HCT116 (cell line): Measurements from ENCODE around the gene FAM120A.

Source experiments
- EZH2 ChIP-seq: fragments of 200-600 bp; sonication (generic); IDR thresholded peaks from 2 replicates; pipeline ENCODE4 v1.6.1; 2017; ENCODE audit warnings: antibody characterized with exemption, mixed run types
- EZH2phosphoT487 ChIP-seq: fragments of 200-600 bp; IDR thresholded peaks from 2 replicates; pipeline ENCODE4 v1.6.1; 2018; ENCODE audit warnings: antibody characterized with exemption, borderline replicate concordance
- POLR2A ChIP-seq: IDR thresholded peaks from 2 replicates; pipeline ENCODE4 v1.7.0; 2011; ENCODE audit warnings: borderline replicate concordance; ENCODE audit not compliant: insufficient read depth, insufficient read length; ENCODE audit errors: extremely low read depth
- POLR2AphosphoS5 ChIP-seq: IDR thresholded peaks from 2 replicates; pipeline ENCODE4 v1.6.1; 2011; ENCODE audit warnings: mild to moderate bottlenecking, low read depth, low read length, moderate library complexity
- RAD21 ChIP-seq: IDR thresholded peaks from 2 replicates; pipeline ENCODE4 v1.6.1; 2012; ENCODE audit warnings: low read depth, mild to moderate bottlenecking
- SIN3A ChIP-seq: IDR thresholded peaks from 2 replicates; pipeline ENCODE4 v1.6.1; 2012; ENCODE audit warnings: low read depth
- TCF7L2 ChIP-seq: IDR thresholded peaks from 2 replicates; pipeline ENCODE4 v1.7.0; 2011; ENCODE audit warnings: borderline replicate concordance, inconsistent platforms; ENCODE audit not compliant: insufficient read depth, insufficient read length; ENCODE audit errors: extremely low read depth
- YY1 ChIP-seq: IDR thresholded peaks from 2 replicates; pipeline ENCODE4 v1.6.1; 2011; ENCODE audit warnings: low read length, low read depth, moderate library complexity, mild to moderate bottlenecking; ENCODE audit not compliant: insufficient replicate concordance; ENCODE audit errors: extremely low read depth
- ZNF274 ChIP-seq: fragments of 200-500 bp; sonication (Bioruptor generic); IDR thresholded peaks from 2 replicates; pipeline ENCODE4 v1.6.1; 2014; ENCODE audit warnings: mild to moderate bottlenecking, low read depth, low read length, inconsistent platforms
- TF ChIP-seq, protein P1 (sequence below), 3 experiments: fragments of 200-600 bp in 1 of 3; sonication (generic) in 1 of 3; IDR thresholded peaks in 2 of 3; conservative IDR thresholded peaks in 1 of 3; 2 replicates each; pipeline ENCODE4 v1.5.1; 2012 to 2017; ENCODE audit warnings: low read depth in 2 of 3, low read length in 2 of 3, antibody characterized with exemption in 1 of 3, borderline replicate concordance in 1 of 3, control low read depth in 1 of 3, mild to moderate bottlenecking in 1 of 3, mixed read lengths in 1 of 3, mixed run types in 1 of 3, moderate library complexity in 1 of 3; ENCODE audit not compliant: insufficient read depth in 1 of 3
- TF ChIP-seq, protein P2 (sequence below): IDR thresholded peaks from 2 replicates; pipeline ENCODE4 v1.6.1; 2012

DNA sequence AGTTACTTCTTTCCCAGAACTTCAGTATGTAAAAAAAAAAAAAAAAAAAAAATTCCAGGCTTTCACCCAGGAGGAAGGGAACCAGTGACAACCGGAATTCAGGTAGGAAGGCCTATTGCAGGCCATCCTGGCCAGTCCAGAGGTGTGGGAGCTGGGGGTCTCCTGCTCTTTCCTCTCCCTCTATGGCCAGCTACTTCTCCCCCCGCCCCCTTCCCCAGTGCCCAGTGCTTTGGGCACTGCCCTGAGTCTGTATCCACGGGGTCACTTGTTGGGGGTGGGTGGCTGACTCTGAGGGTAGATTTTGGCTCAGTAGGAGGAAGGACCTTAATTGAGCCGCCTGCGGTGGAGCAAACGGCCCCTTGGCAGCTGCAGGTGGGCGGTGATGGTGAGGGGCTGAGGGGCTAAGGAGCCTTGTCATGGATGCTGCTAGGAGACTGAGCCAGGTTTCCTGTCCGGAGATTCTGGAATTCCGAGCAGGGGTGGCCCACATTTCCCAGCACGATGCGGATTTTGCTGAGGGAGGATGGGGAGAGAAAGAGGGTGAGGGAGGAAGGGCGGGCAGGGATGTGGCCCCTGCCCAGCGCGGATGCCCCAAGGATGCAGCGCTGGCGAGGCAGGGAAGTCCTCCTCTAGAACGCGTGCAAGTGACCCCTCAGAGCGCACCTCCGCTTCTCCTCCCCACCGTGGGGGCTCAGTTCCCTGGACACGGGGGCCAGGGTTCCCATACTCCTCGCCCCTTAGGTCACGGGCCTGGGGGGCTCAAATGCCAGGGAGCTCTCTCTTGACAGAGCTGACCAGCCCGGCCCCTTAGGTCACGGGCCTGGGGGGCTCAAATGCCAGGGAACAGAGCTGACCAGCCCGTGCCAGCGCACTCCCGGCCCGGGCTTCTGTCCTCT, 123.7 kb downstream of the FAM120A start:
- TF ChIP-seq POLR2A (no peak), TCF7L2 (no peak), EZH2 (no peak), YY1 (no peak), SIN3A (no peak), RAD21 (no peak), EZH2phosphoT487 (no peak), ZNF274 (no peak), POLR2AphosphoS5 (no peak)
- TF ChIP-seq, protein P1, sequence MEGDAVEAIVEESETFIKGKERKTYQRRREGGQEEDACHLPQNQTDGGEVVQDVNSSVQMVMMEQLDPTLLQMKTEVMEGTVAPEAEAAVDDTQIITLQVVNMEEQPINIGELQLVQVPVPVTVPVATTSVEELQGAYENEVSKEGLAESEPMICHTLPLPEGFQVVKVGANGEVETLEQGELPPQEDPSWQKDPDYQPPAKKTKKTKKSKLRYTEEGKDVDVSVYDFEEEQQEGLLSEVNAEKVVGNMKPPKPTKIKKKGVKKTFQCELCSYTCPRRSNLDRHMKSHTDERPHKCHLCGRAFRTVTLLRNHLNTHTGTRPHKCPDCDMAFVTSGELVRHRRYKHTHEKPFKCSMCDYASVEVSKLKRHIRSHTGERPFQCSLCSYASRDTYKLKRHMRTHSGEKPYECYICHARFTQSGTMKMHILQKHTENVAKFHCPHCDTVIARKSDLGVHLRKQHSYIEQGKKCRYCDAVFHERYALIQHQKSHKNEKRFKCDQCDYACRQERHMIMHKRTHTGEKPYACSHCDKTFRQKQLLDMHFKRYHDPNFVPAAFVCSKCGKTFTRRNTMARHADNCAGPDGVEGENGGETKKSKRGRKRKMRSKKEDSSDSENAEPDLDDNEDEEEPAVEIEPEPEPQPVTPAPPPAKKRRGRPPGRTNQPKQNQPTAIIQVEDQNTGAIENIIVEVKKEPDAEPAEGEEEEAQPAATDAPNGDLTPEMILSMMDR (IDR thresholded peaks at IDR 0.05 in 2 of 3, conservative IDR thresholded peaks at IDR 0.05 in 1 of 3; ENCODE audit: borderline replicate concordance in 1 of 3, insufficient read depth in 1 of 3, low read depth in 2 of 3, low read length in 2 of 3) = no peak
- TF ChIP-seq, protein P2, sequence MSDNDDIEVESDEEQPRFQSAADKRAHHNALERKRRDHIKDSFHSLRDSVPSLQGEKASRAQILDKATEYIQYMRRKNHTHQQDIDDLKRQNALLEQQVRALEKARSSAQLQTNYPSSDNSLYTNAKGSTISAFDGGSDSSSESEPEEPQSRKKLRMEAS = no peak
